Stomach (tissue), 4 donors: ENCODE results near the gene HIPK4.

Source experiments
- CTCF ChIP-seq, 7 experiments: fragments of 450-650 bp in 4 of 7; fragments of 200-600 bp in 3 of 7; sonication (generic) in 3 of 7; IDR thresholded peaks; one replicate each; pipeline ENCODE4 v1.5.1; 2016 to 2019; ENCODE audit warnings: antibody characterized with exemption in 7 of 7, control low read depth in 2 of 7, mild to moderate bottlenecking in 1 of 7
- EP300 ChIP-seq: sonication (generic); formaldehyde crosslinking; IDR thresholded peaks from one replicate; pipeline ENCODE4 v1.6.1; 2017; ENCODE audit warnings: antibody characterized with exemption
- POLR2A ChIP-seq, 4 donors: fragments of 450-650 bp; IDR thresholded peaks; one replicate each; pipeline ENCODE4 v1.6.1; 2016; ENCODE audit warnings: antibody characterized with exemption in 4 of 4, control low read depth in 2 of 4, mild to moderate bottlenecking in 1 of 4, moderate library complexity in 1 of 4
- POLR2AphosphoS5 ChIP-seq, 3 donors: sonication (generic); formaldehyde crosslinking; IDR thresholded peaks; one replicate each; pipeline ENCODE4 v1.6.1; 2016; ENCODE audit warnings: antibody characterized with exemption in 3 of 3

- no peak for TF ChIP-seq POLR2AphosphoS5 (IDR thresholded peaks at IDR 0.05)
- no peak for TF ChIP-seq CTCF (IDR thresholded peaks at IDR 0.05)
- TF ChIP-seq POLR2A (IDR thresholded peaks at IDR 0.05): no peak
- no peak for TF ChIP-seq EP300
These were observed 54.9 kb downstream of the HIPK4 start for GRCh38 chr19:40335101-40335500.
